Lung (tissue), 12 donors: Measurements from ENCODE around the gene LMF1. TPM values are rescaled to one million over a fixed set of nuclear protein-coding genes. Genes with fewer than 3 reads are reported as not detected.

Experiments
- ATAC-seq: fragments of 200-7000 bp; cut with Tn5 transposase; one replicate; pipeline ENCODE4 v1.9.1; 2020; ENCODE audit warnings: moderate number of reproducible peaks; ENCODE audit not compliant: insufficient read depth, low FRiP score
- DNase-seq, 3 donors: peaks; one replicate each; pipeline ENCODE4 v3.0.0-alpha.2; 2013 to 2017
- H3K27ac ChIP-seq, 2 donors: one replicate each; pipeline ENCODE4 v1.5.1; 2013; ENCODE audit warnings: mild to moderate bottlenecking in 2 of 2, moderate library complexity in 2 of 2, control low read depth in 1 of 2, inconsistent platforms in 1 of 2, low read depth in 1 of 2, low read length in 1 of 2
- H3K27me3 ChIP-seq, 3 donors: one replicate each; pipeline ENCODE4 v1.5.1; 2013; ENCODE audit warnings: low read length in 2 of 3; ENCODE audit not compliant: control insufficient read depth in 3 of 3, insufficient read depth in 3 of 3
- H3K36me3 ChIP-seq, 4 donors: one replicate each; pipeline ENCODE4 v1.5.1; 2013; ENCODE audit warnings: low read length in 4 of 4, mild to moderate bottlenecking in 1 of 4, moderate library complexity in 1 of 4; ENCODE audit not compliant: control insufficient read depth in 4 of 4, insufficient read depth in 4 of 4
- H3K4me1 ChIP-seq, 5 donors: one replicate each; pipeline ENCODE4 v1.5.1; 2013; ENCODE audit warnings: low read length in 5 of 5, mild to moderate bottlenecking in 2 of 5, moderate library complexity in 1 of 5; ENCODE audit not compliant: control insufficient read depth in 5 of 5, insufficient read depth in 5 of 5
- H3K4me3 ChIP-seq: one replicate; pipeline ENCODE4 v1.5.1; 2013; ENCODE audit warnings: mild to moderate bottlenecking, control low read depth, moderate library complexity
- H3K9ac ChIP-seq, 2 donors: one replicate each; pipeline ENCODE4 v1.5.1; 2013; ENCODE audit warnings: low read length in 2 of 2, control low read depth in 1 of 2; ENCODE audit not compliant: insufficient read depth in 1 of 2
- H3K9me3 ChIP-seq, 4 donors: one replicate each; pipeline ENCODE4 v1.5.1; 2013; ENCODE audit warnings: low read length in 3 of 4, mild to moderate bottlenecking in 1 of 4, moderate library complexity in 1 of 4; ENCODE audit not compliant: control insufficient read depth in 4 of 4, insufficient read depth in 3 of 4
- WGBS, 2 donors: extraction: QIAGEN DNeasy Blood & Tissue Kit; methylation state at CpG; one replicate each; pipeline ENCODE4 v1.1.7; 2013; 5-methylcytosine and 5-hydroxymethylcytosine counted together
- polyA plus RNA-seq, 2 donors: library from polyadenylated mRNA; stranded (reverse); fragments of 200-250 nt; gene quantifications; one replicate each; pipeline ENCODE4 v1.2.1, GENCODE V29; 2013
- total RNA-seq, 2 donors: library from RNA; depleted of rRNA in 1 of 2; stranded (reverse); fragments of >200 nt in 1 of 2; gene quantifications; one replicate each; pipeline ENCODE4 v1.2.1, GENCODE V29; 2014 to 2021
- TF ChIP-seq, protein P1 (sequence below): IDR thresholded peaks from 2 replicates; pipeline ENCODE4 v1.5.1; 2012; ENCODE audit warnings: mild to moderate bottlenecking; ENCODE audit errors: control extremely low read depth, extremely low read depth
- donor health status: control.
- donor health status: control.
- donor health status: Bipolar disorder and iron deficiency.
- donor health status: healthy.
- donor health status: DM: yes; HTN: yes; CAD: no.

LMF1 gene
- total and polyA plus RNA-seq, 4 donors: 9.1 to 23.7 (median 20.6) TPM

DNA sequence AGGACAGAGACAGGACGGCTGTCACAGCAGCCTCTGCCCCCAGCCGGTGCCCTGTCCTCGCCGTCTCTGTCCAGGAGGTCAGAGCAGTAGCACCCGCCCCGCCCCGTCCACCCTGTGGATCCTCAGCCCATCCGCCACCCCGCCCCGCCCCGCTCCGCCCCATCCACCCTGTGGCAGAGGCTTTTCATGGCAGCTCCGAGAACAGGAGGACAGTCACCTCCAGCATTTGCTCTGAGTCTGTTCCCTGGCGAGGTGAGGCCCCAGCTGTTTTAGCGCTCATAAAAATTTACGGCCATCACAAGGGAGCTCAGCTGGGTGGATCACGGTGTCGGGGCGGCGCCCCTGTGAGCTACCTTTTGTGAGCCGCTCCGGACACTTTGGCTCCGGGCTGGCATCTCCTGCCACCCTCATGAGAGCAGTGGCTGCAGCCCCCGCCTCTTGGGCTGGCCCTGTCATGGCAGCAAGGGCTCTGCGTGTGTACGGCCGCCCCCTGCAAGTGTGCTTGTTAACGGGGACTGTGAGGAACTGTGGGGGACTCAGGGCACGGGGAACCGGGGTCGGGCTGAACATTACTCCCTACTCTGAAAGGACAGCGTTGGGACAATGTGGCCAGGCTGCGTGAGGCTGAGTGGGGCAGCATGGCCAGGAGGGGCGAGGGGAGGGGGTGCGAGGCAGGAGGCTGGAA lies 138.0 kb downstream of the LMF1 start:
- peaks cover 0 to 15% (median 6%) of the 10 kb centered on the region in 4 donors for H3K9me3 ChIP-seq
- peaks cover 0 to 8% (median 0%) of the 10 kb centered on the region in 5 donors for H3K4me1 ChIP-seq
- H3K4me3 ChIP-seq: no peak overlapping the region
- peaks cover 0 to 3% (median 0%) of the 10 kb centered on the region in 3 donors for H3K27me3 ChIP-seq
- 90 to 92% methylated on average over 34 to 35 of the region's 35 CpGs for WGBS, 2 donors
- H3K27ac ChIP-seq: no peak overlapping the region
- ATAC-seq: no peak
- no peaks in the 10 kb centered on the region for H3K36me3 ChIP-seq
- H3K9ac ChIP-seq: no peak overlapping the region
- TF ChIP-seq, protein P1, sequence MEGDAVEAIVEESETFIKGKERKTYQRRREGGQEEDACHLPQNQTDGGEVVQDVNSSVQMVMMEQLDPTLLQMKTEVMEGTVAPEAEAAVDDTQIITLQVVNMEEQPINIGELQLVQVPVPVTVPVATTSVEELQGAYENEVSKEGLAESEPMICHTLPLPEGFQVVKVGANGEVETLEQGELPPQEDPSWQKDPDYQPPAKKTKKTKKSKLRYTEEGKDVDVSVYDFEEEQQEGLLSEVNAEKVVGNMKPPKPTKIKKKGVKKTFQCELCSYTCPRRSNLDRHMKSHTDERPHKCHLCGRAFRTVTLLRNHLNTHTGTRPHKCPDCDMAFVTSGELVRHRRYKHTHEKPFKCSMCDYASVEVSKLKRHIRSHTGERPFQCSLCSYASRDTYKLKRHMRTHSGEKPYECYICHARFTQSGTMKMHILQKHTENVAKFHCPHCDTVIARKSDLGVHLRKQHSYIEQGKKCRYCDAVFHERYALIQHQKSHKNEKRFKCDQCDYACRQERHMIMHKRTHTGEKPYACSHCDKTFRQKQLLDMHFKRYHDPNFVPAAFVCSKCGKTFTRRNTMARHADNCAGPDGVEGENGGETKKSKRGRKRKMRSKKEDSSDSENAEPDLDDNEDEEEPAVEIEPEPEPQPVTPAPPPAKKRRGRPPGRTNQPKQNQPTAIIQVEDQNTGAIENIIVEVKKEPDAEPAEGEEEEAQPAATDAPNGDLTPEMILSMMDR: no peak
- no peak for DNase-seq

DNA sequence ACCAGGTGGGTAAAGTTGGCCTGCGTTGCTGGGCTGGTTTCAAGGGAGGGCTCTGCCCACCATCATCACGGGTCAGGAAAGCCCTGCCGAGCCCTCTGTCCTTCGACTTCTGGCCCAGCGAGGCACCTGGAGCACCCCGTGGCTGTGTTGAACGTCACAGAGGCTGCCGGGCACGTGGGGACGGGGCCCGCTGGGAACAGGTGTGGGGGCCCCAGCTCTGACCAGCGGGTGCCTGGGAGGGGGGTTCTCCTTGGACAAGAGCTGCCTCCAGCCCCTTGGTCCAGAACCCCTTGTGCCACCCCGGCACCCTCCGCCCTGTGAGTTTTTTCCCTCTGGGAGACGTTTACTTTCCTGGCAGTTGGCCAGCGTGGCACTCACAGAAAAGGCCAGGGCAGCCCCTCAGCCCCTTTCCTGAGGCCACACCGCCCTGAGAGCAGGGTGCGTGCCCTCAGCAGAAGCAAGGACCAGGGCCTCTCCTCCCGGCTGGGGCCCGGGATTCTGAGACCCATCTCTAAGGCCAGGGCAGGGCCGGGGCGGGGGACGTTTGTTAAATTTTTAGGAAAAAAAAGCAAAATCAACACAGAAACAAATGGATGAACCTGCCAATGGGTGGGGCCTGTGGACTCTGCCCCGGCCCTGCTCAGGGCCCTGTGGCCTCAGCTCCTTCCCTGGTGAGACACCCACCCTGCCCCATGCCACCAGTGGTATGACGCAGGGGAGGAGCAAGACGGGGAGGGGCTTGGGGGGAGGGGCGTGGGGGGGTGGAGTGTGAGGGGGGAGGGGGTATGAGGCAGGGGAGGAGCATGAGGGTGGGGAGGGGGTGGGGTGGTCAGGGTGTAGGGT lies 139.0 kb downstream of the LMF1 start:
- ATAC-seq (no peak), DNase-seq (peak in 1 of 3 donors; percentile 10)
- Histone ChIP-seq H3K27ac (peak overlapping the region in 1 of 2 donors; percentile 20), H3K36me3 (no peaks in the 10 kb centered on the region), H3K4me1 (peaks cover 0 to 8% (median 0%) of the 10 kb centered on the region in 5 donors), H3K27me3 (peaks cover 0 to 3% (median 0%) of the 10 kb centered on the region in 3 donors), H3K4me3 (no peak overlapping the region), H3K9ac (no peak overlapping the region), H3K9me3 (peaks cover 0 to 14% (median 5%) of the 10 kb centered on the region in 4 donors)
- WGBS, 2 donors: 60 to 69% methylated on average over 25 to 27 of the region's 27 CpGs
- TF ChIP-seq, protein P1: no peak

DNA sequence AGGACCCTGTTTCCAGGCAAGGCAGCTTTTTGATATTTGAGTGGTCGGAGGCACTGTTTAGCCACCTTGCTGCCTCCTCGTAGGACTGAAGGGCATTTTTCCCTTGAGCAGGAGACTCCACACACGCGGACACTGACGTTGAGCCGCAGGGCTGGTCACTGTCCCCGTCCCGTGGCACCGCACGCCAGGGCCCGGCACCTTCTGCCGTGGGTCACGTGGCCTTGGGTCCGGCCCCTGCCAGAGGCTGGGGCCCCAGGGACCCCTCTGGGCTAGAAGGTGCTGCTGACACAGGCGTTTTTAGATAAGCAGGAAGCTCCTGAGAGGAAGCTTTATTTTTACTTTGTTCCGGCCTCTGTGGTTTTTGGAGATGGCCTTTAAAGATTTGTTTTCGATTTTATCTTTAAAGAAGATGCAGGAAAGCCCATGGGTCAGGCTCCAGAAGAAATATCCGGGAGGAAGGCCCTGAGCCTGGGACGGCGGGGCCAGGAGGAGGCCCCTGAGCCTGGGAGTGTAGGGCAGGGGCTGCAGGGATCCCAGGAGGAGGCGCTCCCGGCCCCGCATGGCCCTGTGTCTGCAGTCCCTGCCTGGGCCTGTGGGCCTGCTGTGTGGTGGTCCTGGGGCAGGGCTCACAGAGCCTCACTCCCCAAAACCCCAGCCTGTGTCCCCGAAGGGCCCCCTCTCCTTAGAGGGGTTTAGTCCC lies 139.8 kb downstream of the LMF1 start:
- ATAC-seq: no peak
- Histone ChIP-seq H3K4me3 (no peak overlapping the region), H3K36me3 (no peaks in the 10 kb centered on the region), H3K4me1 (peaks cover 0 to 8% (median 0%) of the 10 kb centered on the region in 5 donors), H3K9me3 (peaks cover 0 to 12% (median 2%) of the 10 kb centered on the region in 4 donors), H3K27me3 (peaks cover 0 to 3% (median 0%) of the 10 kb centered on the region in 3 donors), H3K9ac (no peak overlapping the region), H3K27ac (peak overlapping the region in 1 of 2 donors; percentile 20)
- WGBS, 2 donors: 25 to 46% methylated on average over 24 of the region's 24 CpGs
- TF ChIP-seq, protein P1: no peak
- DNase-seq: no peak
